GM10248 (cell line): ENCODE measurements around the gene SEC61B.
A peak's percentile ranks its signal among the peaks of the same experiment; 100 is the strongest.

Experiments
- CTCF ChIA-PET: fragments of 300-600 bp; sonication (Branson Sonifier 250); formaldehyde crosslinking; extraction: SDS; loops from one replicate; lab custom pipeline; 2021; ENCODE audit warnings: antibody characterized with exemption; lab: Yijun Ruan, JAX
- POLR2A ChIA-PET: fragments of 350-650 bp; sonication (Branson Sonifier 250); formaldehyde crosslinking; extraction: SDS; loops from one replicate; lab custom pipeline; 2020; ENCODE audit warnings: antibody characterized with exemption; lab: Yijun Ruan, JAX
- DNase-seq: peaks from one replicate; pipeline ENCODE4 v3.0.0; 2012; ENCODE audit errors: extremely low spot score
- TF ChIP-seq, protein P1 (sequence below): IDR thresholded peaks from 2 replicates; pipeline ENCODE4 v1.5.1; 2012; ENCODE audit warnings: mild to moderate bottlenecking, low read depth; ENCODE audit errors: extremely low read depth, missing control alignments, control extremely low read depth

SEC61B gene

DNA sequence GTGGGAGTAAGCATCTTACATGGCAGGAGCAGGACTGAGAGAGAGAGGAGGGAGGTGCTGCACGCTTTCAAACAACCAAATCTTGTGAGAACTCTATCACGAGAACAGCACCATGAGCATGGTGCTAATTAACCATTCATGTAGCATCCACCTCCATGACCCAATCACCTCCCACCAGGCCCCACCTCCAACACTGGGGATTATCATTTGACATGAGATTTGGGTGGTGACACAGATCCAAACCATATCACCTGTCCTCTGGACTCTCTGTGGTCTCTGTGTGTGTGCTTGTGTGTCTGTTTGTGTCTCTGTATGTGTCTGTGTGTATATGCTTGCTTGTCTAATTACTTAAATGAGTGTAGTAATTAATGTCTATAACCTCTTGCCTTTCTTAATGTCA is 31.1 kb downstream of the SEC61B start:
- no peak for DNase-seq
- POLR2A ChIA-PET, result interaction anchor here (1.3 kb wide), 1 partner anchor 20 kb away, joined by 6 read pairs; no protein-coding TSS in a partner anchor
- CTCF ChIA-PET, result interaction anchor here (2.3 to 5.2 kb wide), 2 partner anchors 12 to 21 kb away, joined by 15 to 45 read pairs; no protein-coding TSS in a partner anchor
- TF ChIP-seq, protein P1, sequence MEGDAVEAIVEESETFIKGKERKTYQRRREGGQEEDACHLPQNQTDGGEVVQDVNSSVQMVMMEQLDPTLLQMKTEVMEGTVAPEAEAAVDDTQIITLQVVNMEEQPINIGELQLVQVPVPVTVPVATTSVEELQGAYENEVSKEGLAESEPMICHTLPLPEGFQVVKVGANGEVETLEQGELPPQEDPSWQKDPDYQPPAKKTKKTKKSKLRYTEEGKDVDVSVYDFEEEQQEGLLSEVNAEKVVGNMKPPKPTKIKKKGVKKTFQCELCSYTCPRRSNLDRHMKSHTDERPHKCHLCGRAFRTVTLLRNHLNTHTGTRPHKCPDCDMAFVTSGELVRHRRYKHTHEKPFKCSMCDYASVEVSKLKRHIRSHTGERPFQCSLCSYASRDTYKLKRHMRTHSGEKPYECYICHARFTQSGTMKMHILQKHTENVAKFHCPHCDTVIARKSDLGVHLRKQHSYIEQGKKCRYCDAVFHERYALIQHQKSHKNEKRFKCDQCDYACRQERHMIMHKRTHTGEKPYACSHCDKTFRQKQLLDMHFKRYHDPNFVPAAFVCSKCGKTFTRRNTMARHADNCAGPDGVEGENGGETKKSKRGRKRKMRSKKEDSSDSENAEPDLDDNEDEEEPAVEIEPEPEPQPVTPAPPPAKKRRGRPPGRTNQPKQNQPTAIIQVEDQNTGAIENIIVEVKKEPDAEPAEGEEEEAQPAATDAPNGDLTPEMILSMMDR, result no peak

DNA sequence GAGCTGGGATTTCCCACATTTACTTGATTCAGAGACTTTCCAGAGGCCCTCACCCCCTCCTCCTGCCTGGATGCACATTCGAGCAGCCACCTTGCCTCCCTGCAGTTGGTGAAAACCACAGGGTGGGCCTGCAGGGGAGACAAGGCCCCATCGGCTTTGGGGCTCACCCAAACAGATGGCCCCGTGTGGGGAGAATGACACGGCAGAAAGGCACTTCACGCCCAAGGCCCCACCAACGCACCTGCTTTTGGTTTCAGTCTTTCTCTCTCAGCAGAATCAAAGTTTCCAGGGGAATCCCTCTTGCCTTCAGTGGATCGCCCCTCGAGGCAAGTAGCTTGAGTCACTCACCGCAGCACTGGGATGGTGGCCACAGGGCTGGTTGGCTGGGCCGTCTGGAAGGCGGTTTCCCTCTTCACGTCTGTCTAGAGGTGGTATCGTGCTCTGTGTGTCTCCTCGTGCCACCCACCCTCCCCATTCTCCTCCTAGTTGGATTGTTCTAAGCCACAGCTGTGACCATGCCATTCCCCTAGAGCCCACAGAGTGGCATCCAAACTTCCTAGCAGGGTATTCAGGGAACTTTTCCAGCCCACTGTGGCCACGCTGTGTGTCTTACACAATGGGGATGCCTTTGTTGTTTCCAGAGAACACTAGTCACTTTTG is 31.8 kb downstream of the SEC61B start:
- POLR2A ChIA-PET, result interaction anchor here (0.9 to 1.3 kb wide), 3 partner anchors 14 to 22 kb away, joined by 3 to 6 read pairs (median 4); no protein-coding TSS in a partner anchor
- CTCF ChIA-PET, result interaction anchor here (1.0 to 5.2 kb wide), 9 partner anchors 12 to 652 kb away, joined by 3 to 45 read pairs (median 4); partner anchors contain the start of gene STX17
- peak; percentile 85 for DNase-seq

DNA sequence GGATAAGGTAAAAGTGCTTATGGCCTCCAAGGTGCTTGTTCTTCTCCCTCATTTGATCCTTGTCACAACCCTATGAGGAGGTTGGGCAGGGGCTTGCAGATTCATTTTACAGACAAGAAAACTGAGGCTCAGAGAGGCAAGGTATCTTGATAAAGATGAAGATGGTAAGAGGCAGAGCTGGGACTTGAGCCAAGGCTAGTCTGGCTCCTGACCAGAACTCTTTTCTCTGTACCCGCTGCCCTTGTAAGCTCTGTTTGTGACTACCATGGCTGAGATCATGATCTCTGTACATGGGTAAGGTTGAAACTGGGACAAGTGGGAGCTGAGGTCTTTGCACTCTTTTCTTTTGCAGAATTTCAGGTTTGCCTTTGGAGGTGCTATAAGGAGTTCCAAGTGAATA is 33.6 kb downstream of the SEC61B start:
- ChIA-PET CTCF (interaction anchor here (1.5 to 5.2 kb wide), 2 partner anchors 11 to 23 kb away, joined by 7 to 45 read pairs; no protein-coding TSS in a partner anchor), POLR2A (no interaction called here)
- no peak for DNase-seq
- TF ChIP-seq, protein P1, result no peak

More for the DNA sequence above, 31.8 kb downstream of the SEC61B start:
- TF ChIP-seq, protein P1, result no peak

DNA sequence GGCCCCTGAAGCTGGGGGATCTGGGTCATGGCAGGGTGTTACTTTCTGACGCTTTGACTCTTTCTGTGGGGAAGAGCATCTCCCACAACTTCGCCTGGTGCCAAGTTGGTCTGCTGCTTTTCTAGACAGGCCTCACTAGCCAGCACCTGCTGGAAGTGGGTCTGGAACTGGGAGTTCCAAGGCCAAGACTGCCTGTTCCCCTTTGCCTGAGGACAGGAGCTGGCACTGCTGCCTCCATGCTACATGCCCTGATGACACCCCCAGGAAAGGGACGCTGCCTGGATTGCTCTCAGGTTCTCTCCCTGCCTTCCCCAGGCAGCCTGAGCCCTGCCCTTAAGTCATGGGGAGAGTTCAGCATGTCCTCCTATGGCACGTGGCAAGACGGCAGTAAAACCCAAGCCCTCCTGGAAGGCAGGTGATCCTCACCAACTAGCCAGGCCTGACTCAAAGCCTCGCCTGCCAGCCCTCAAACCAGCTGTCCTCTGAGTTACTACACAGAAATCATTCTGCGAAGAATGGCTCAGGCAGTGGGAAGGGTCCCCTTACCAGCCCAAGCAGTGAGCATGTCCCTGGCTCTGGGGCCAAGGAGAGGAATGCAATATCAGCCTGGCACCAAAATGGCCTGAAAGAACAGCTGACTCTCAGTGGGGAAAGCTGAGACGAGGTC is 35.8 kb downstream of the SEC61B start:
- TF ChIP-seq, protein P1, result no peak
- CTCF ChIA-PET, result interaction anchor here (0.7 to 3.2 kb wide), 10 partner anchors 8 to 1067 kb away, joined by 3 to 35 read pairs (median 4); no protein-coding TSS in a partner anchor
- POLR2A ChIA-PET, result no interaction called here
- no peak for DNase-seq

DNA sequence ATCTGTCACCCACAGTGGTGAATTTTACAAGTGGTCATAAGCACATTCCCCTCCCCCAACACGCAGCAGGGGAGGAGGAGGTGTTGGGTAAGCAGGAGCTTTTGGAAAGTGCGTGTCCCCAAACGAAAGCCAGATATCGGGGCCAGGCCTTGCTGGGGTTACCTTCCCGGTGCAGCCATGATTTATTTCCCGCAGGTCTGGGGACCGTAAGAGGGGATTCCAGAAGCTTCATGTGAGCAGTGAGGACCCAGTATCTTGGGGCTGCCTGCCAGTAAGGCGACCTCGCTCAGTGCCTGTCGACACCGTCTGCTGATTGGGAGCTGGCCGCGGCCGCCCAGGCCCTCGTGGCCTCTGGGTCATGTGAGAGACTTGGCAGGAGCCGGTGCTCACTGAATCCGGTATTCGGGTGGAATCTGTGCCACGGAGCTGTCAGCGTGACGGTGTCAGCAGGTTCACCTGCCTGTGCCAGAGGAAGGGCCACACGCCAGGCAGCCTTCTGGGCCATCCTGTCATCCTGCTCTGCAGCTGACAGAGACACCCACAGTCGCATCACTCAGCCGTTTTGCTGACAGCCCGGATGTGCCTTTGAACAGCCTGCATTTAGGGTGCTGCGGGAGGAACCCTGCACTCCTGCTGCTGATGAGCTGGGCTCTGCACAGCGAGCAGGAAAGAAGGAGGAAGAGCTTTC is 37.3 kb downstream of the SEC61B start:
- DNase-seq, result peak; percentile 32
- CTCF ChIA-PET, result interaction anchor here (0.9 to 3.2 kb wide), 9 partner anchors 9 to 1065 kb away, joined by 3 to 35 read pairs (median 3); no protein-coding TSS in a partner anchor
- TF ChIP-seq, protein P1, result no peak
- POLR2A ChIA-PET, result no interaction called here

DNA sequence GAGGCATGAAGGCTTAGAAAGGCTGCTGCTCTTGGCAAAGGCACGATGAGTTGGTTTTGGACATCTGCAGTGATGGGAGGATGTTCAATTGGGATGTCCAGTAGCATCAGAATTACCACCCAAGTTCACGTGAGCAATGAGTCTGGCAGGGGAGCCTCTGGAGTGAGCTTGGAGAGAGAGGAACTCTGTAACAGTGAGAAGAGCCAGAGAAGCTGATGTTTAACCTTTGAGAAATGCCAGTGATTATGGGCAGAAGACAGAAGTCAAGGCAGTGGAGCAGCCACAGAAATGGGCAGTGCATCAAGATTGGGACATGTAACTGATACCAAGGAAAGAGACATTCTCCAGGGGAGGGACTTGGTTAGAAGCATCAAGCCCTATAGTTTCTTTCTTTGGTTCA is 39.8 kb downstream of the SEC61B start:
- POLR2A ChIA-PET, result no interaction called here
- TF ChIP-seq, protein P1, result no peak
- no peak for DNase-seq
- CTCF ChIA-PET, result interaction anchor here (1.6 to 2.2 kb wide), 4 partner anchors 22 to 77 kb away, joined by 3 to 10 read pairs (median 6); no protein-coding TSS in a partner anchor
